Measurements from ENCODE around the gene PPTC7. TPM values are rescaled to one million over a fixed set of nuclear protein-coding genes. Genes with fewer than 3 reads are reported as not detected.

The PPTC7 gene
- total and polyA plus RNA-seq, 2 of the 8 experiments (the other 6 are each of a cell fraction or from before 2014, with no cell fraction given) = 8.1 to 15.9 TPM

GRCh38 chr12:110566993-110567392 lies 16.1 kb downstream of the PPTC7 start (continued):
- no peak for TF ChIP-seq RFX5 (IDR thresholded peaks at IDR 0.05; ENCODE audit: borderline replicate concordance, low read depth, low read length)
- TF ChIP-seq EZH2 (IDR thresholded peaks at IDR 0.05; ENCODE audit: low read depth, low read length, severe bottlenecking) = no peak
- no peak for TF ChIP-seq USF2 (IDR thresholded peaks at IDR 0.05; ENCODE audit: low read length)
- TF ChIP-seq POLR2A (IDR thresholded peaks at IDR 0.05; ENCODE audit: control extremely low read depth in 1 of 2, low read depth in 2 of 2, low read length in 2 of 2) = no peak
- TF ChIP-seq ATF2 (IDR thresholded peaks at IDR 0.05; ENCODE audit: low read length) = no peak
- TF ChIP-seq KDM4A (IDR thresholded peaks at IDR 0.05; ENCODE audit: low read depth, low read length, severe bottlenecking) = no peak
- TF ChIP-seq RBBP5 (IDR thresholded peaks at IDR 0.05; ENCODE audit: borderline replicate concordance, low read depth, low read length) = no peak
- TF ChIP-seq TCF12 (IDR thresholded peaks at IDR 0.05; ENCODE audit: low read depth, low read length) = no peak
- TF ChIP-seq EGR1 (IDR thresholded peaks at IDR 0.05; ENCODE audit: borderline replicate concordance, low read depth, low read length) = no peak
